SH-SY5Y (cell line): ENCODE data around the gene FMN2.

Source experiments
- GATA2 ChIP-seq: IDR thresholded peaks from 2 replicates; pipeline ENCODE4 v1.6.1; 2011; ENCODE audit warnings: mild to moderate bottlenecking, low read depth, low read length
- GATA3 ChIP-seq: IDR thresholded peaks from 2 replicates; pipeline ENCODE4 v1.6.1; 2011; ENCODE audit warnings: low read depth, mild to moderate bottlenecking, low read length, moderate library complexity

The FMN2 gene

DNA sequence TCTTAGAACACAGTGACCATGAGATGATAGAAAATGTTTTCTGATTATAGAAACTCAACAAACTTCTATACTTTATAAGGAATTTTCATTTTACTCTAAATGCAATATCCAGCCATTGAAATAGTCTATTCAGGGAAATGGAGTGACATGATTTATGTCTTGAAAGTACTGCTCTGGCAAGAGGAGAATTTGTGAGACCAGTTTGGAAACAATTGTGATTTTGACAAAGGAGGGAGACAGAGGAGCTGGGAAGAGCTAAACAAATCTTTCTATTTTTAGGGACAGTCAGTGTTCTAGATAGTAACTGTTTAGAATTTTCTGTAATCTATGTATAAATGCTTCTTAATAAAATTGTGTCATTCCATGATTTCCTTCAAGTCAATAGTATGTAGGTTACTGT lies 252.3 kb downstream of the FMN2 start:
- no peak for TF ChIP-seq GATA3
- TF ChIP-seq GATA2: no peak

- TF ChIP-seq GATA2 (no peak), GATA3 (no peak)
These were observed 253.2 kb downstream of the FMN2 start for GRCh38 chr1:240344918-240345317.

DNA sequence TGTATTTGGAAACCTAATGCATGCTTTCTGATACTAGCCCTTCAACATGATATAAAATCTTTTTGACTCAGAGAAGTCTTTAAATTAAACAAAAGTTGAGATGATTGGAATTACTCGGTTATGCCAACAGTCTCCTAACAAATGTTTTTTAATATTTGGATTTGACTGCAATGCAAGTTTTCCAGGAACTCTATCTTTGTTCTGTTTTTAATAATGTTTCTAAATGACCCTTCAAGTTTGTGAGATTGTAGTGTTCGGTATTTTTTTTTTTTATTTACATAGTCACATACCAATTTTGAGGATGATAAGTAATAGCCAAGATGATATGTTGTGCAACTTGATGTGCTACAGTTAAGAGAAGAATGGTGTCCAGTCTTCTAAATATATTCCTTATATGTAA lies 258.0 kb downstream of the FMN2 start:
- no peak for TF ChIP-seq GATA2
- no peak for TF ChIP-seq GATA3

GRCh38 chr1:240350910-240351331 lies 259.2 kb downstream of the FMN2 start:
- no peak for TF ChIP-seq GATA3
- no peak for TF ChIP-seq GATA2

- TF ChIP-seq GATA3: no peak
- no peak for TF ChIP-seq GATA2
These were observed 260.0 kb downstream of the FMN2 start for GRCh38 chr1:240351690-240352089.

- TF ChIP-seq GATA2 (no peak), GATA3 (no peak)
These were observed 261.1 kb downstream of the FMN2 start for GRCh38 chr1:240352769-240353168.

- TF ChIP-seq GATA2 (no peak), GATA3 (no peak)
These were observed 264.9 kb downstream of the FMN2 start for GRCh38 chr1:240356568-240356967.

DNA sequence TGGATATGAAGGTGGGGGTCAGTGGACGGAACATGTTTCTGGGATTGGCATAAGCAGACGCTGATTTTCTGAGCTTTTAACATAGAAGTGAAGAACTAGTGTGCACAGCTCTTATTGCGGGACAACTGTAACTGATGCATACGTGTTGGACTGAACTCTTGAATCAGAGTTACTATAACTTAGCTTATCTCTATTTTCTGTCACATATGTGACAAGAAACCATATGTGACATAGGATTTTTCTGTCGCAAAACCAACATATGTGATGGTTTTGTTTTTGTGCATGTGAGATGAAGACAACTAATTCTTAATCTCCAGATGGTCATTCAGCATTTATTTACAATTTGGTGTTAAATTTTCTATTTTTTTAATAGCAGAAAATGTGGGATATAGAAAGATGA lies 270.4 kb downstream of the FMN2 start:
- TF ChIP-seq GATA2 (no peak), GATA3 (no peak)

GRCh38 chr1:240362826-240363225 lies 271.1 kb downstream of the FMN2 start:
- no peak for TF ChIP-seq GATA3
- no peak for TF ChIP-seq GATA2

GRCh38 chr1:240363315-240363714 lies 271.6 kb downstream of the FMN2 start:
- TF ChIP-seq GATA3 (no peak), GATA2 (no peak)

- TF ChIP-seq GATA3: no peak
- no peak for TF ChIP-seq GATA2
These were observed 272.2 kb downstream of the FMN2 start for GRCh38 chr1:240363914-240364313.

- TF ChIP-seq GATA3: no peak
- no peak for TF ChIP-seq GATA2
These were observed 275.0 kb downstream of the FMN2 start for GRCh38 chr1:240366636-240367035.

GRCh38 chr1:240385551-240385950 lies 293.9 kb downstream of the FMN2 start:
- TF ChIP-seq GATA2 (no peak), GATA3 (no peak)

GRCh38 chr1:240385985-240386978 lies 294.6 kb downstream of the FMN2 start:
- TF ChIP-seq GATA2 (no peak), GATA3 (no peak)

GRCh38 chr1:240387051-240387450 lies 295.4 kb downstream of the FMN2 start:
- TF ChIP-seq GATA3: no peak
- no peak for TF ChIP-seq GATA2
